H9 (cell line): Measurements from ENCODE around the gene CDH1. TPM values are rescaled to one million over a fixed set of nuclear protein-coding genes. Genes with fewer than 3 reads are reported as not detected.

Experiments
- DNase-seq: peaks from one replicate; pipeline ENCODE4 v3.0.0-alpha.2; 2017
- H2AFZ ChIP-seq: one replicate; pipeline ENCODE4 v1.6.1; 2013; ENCODE audit warnings: mild to moderate bottlenecking, low read length, control low read depth, moderate library complexity
- H2AK5ac ChIP-seq: 2 replicates; pipeline ENCODE4 v1.6.1; 2013; ENCODE audit warnings: low read length, control low read depth, mixed read lengths; ENCODE audit not compliant: insufficient read length
- H2BK120ac ChIP-seq: one replicate; pipeline ENCODE4 v1.6.1; 2013; ENCODE audit warnings: low read depth, mild to moderate bottlenecking, low read length, control low read depth, inconsistent platforms; ENCODE audit not compliant: poor library complexity, severe bottlenecking
- H2BK12ac ChIP-seq: 2 replicates; pipeline ENCODE4 v1.6.1; 2013; ENCODE audit warnings: low read length, control low read depth, mixed read lengths, low read depth; ENCODE audit not compliant: insufficient read length
- H2BK15ac ChIP-seq: 2 replicates; pipeline ENCODE4 v1.6.1; 2013; ENCODE audit warnings: low read depth, low read length, control low read depth
- H2BK20ac ChIP-seq: one replicate; pipeline ENCODE4 v1.6.1; 2013; ENCODE audit warnings: low read depth, mild to moderate bottlenecking, low read length, control low read depth, inconsistent platforms; ENCODE audit not compliant: poor library complexity, severe bottlenecking
- H2BK5ac ChIP-seq: 2 replicates; pipeline ENCODE4 v1.6.1; 2013; ENCODE audit warnings: low read length, control low read depth, mixed read lengths; ENCODE audit not compliant: insufficient read length
- H3K14ac ChIP-seq: 2 replicates; pipeline ENCODE4 v1.6.1; 2013; ENCODE audit warnings: low read length, control low read depth; ENCODE audit not compliant: insufficient read depth
- H3K18ac ChIP-seq: 2 replicates; pipeline ENCODE4 v1.6.1; 2013; ENCODE audit warnings: low read depth, mild to moderate bottlenecking, mixed read lengths, low read length, control low read depth; ENCODE audit not compliant: insufficient read length
- H3K23ac ChIP-seq: 2 replicates; pipeline ENCODE4 v1.6.1; 2013; ENCODE audit warnings: low read length, control low read depth, mixed read lengths, low read depth; ENCODE audit not compliant: insufficient read length
- H3K23me2 ChIP-seq: 2 replicates; pipeline ENCODE4 v1.6.1; 2013; ENCODE audit warnings: low read depth, mild to moderate bottlenecking, mixed read lengths, low read length, control low read depth; ENCODE audit not compliant: insufficient read length, poor library complexity, severe bottlenecking
- H3K27ac ChIP-seq: 2 replicates; pipeline ENCODE4 v1.5.1; 2013; ENCODE audit warnings: low read length, control low read depth, mixed read lengths, low read depth; ENCODE audit not compliant: insufficient read length
- H3K27me3 ChIP-seq: 2 replicates; pipeline ENCODE4 v1.6.1; 2013; ENCODE audit warnings: low read length, control low read depth, inconsistent platforms; ENCODE audit not compliant: insufficient read depth
- H3K4ac ChIP-seq: 2 replicates; pipeline ENCODE4 v1.6.1; 2013; ENCODE audit warnings: low read depth, mild to moderate bottlenecking, control low read depth, inconsistent platforms, low read length, moderate library complexity
- H3K4me1 ChIP-seq: 2 replicates; pipeline ENCODE4 v1.6.1; 2013; ENCODE audit warnings: low read length, control low read depth, inconsistent platforms; ENCODE audit not compliant: insufficient read depth
- H3K4me2 ChIP-seq: 2 replicates; pipeline ENCODE4 v1.6.1; 2013; ENCODE audit warnings: low read length, control low read depth, mixed read lengths; ENCODE audit not compliant: insufficient read length, insufficient read depth
- H3K56ac ChIP-seq: 2 replicates; pipeline ENCODE4 v1.6.1; 2013; ENCODE audit warnings: low read depth, mild to moderate bottlenecking, mixed read lengths, low read length, control low read depth; ENCODE audit not compliant: insufficient read length
- H3K79me1 ChIP-seq: 2 replicates; pipeline ENCODE4 v1.6.1; 2013; ENCODE audit warnings: low read depth, mild to moderate bottlenecking, moderate library complexity, low read length, control low read depth, inconsistent platforms; ENCODE audit not compliant: insufficient read depth, poor library complexity, severe bottlenecking
- H3K79me2 ChIP-seq: 2 replicates; pipeline ENCODE4 v1.6.1; 2013; ENCODE audit warnings: low read length, control low read depth, inconsistent platforms; ENCODE audit not compliant: insufficient read depth
- H3K9ac ChIP-seq: 2 replicates; pipeline ENCODE4 v1.6.1; 2013; ENCODE audit warnings: low read length, control low read depth, mixed read lengths; ENCODE audit not compliant: insufficient read length; ENCODE audit errors: extremely low read depth
- H3K9me3 ChIP-seq: one replicate; pipeline ENCODE4 v1.6.1; 2013; ENCODE audit warnings: low read depth, low read length, inconsistent platforms; ENCODE audit not compliant: control insufficient read depth
- H3T11ph ChIP-seq: one replicate; pipeline ENCODE4 v1.6.1; 2013; ENCODE audit warnings: mild to moderate bottlenecking, low read length, control low read depth, inconsistent platforms
- H4K20me1 ChIP-seq: one replicate; pipeline ENCODE4 v1.6.1; 2013; ENCODE audit not compliant: control insufficient read depth, insufficient read length, insufficient read depth
- H4K5ac ChIP-seq: 2 replicates; pipeline ENCODE4 v1.6.1; 2013; ENCODE audit warnings: low read depth, mild to moderate bottlenecking, mixed read lengths, low read length, control low read depth; ENCODE audit not compliant: insufficient read length
- H4K8ac ChIP-seq: replicated peaks from 2 replicates; pipeline ENCODE4 v1.6.1; 2013; ENCODE audit warnings: low read length, control low read depth, mixed read lengths, low read depth; ENCODE audit not compliant: insufficient read length
- H4K91ac ChIP-seq: 2 replicates; pipeline ENCODE4 v1.6.1; 2013; ENCODE audit warnings: low read depth, mild to moderate bottlenecking, moderate library complexity, mixed read lengths, low read length, control low read depth; ENCODE audit not compliant: insufficient read length
- H3K27ac Mint-ChIP-seq, 3 experiments: 2 replicates in 2 of 3; 3 replicates in 1 of 3; pipeline ENCODE4 v1.8.0; 2020 to 2021; ENCODE audit warnings: mixed read lengths in 3 of 3, mild to moderate bottlenecking in 1 of 3, moderate library complexity in 1 of 3
- H3K27me3 Mint-ChIP-seq: 2 replicates; pipeline ENCODE4 v1.8.0; 2021; ENCODE audit warnings: low read depth, mild to moderate bottlenecking, moderate library complexity, mixed read lengths
- H3K36me3 Mint-ChIP-seq, 3 experiments: 2 replicates in 2 of 3; 3 replicates in 1 of 3; pipeline ENCODE4 v1.8.0; 2020 to 2021; ENCODE audit warnings: low read depth in 3 of 3, mixed read lengths in 3 of 3; ENCODE audit not compliant: insufficient read depth in 1 of 3
- H3K4me1 Mint-ChIP-seq, 2 experiments: 2 replicates each; pipeline ENCODE4 v1.8.0; 2020; ENCODE audit warnings: mixed read lengths in 2 of 2
- H3K4me3 Mint-ChIP-seq, 2 experiments: 2 replicates in 1 of 2; 3 replicates in 1 of 2; pipeline ENCODE4 v1.8.0; 2020 to 2021; ENCODE audit warnings: mild to moderate bottlenecking in 2 of 2, mixed read lengths in 2 of 2, moderate library complexity in 1 of 2
- H3K9me3 Mint-ChIP-seq, 2 experiments: 2 replicates in 1 of 2; 3 replicates in 1 of 2; pipeline ENCODE4 v1.8.0; 2020; ENCODE audit warnings: mild to moderate bottlenecking in 2 of 2, mixed read lengths in 2 of 2, moderate library complexity in 1 of 2
- total RNA-seq: library from RNA; stranded (reverse); gene quantifications from 2 replicates; pipeline ENCODE4 v1.2.1, GENCODE V29; 2021
- TF ChIP-seq, protein P1 (sequence below): fragments of 200-600 bp; sonication (generic); conservative IDR thresholded peaks from 3 replicates; pipeline ENCODE4 v1.8.0; 2021; ENCODE audit warnings: antibody characterized with exemption, mild to moderate bottlenecking

Gene CDH1
- total RNA-seq, 1 experiment from 2014 or later, result 237 TPM

DNA sequence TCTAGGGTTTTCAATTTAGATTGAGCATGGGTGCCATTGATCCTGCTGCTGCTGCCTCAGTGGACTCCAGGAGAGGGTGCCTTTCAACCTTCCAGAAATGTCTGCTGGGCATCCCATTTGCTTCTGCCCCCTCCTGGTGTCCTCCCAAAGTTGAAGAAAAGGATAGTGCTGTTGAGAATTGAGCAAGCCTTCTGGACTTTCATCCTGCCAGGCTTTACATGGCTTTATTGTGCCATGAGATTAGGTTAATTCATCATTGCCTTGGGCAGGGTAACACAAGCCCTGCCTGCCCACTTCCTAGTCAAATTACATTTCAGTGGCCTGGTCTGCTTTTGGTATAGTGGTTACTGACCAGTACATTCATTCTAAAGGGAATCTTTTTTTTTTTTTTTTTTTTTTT lies 88.3 kb downstream of the CDH1 start:
- no peaks in the 10 kb centered on the region for H3K9me3 Mint-ChIP-seq
- no peak overlapping the region for H3K9ac ChIP-seq

More for the DNA sequence above, 88.3 kb downstream of the CDH1 start:
- no peak overlapping the region for H3K4ac ChIP-seq
- no peak overlapping the region for H3K27ac ChIP-seq
- H2BK12ac ChIP-seq, result no peak overlapping the region
- H4K5ac ChIP-seq, result no peak overlapping the region
- no peaks in the 10 kb centered on the region for H3K79me2 ChIP-seq
- no peak overlapping the region for H3K4me2 ChIP-seq
- no peak overlapping the region for H2AFZ ChIP-seq
- no peak overlapping the region for H2BK5ac ChIP-seq
- no peak overlapping the region for H3K4me3 Mint-ChIP-seq
- no peaks in the 10 kb centered on the region for H3K23me2 ChIP-seq
- no peaks in the 10 kb centered on the region for H3K9me3 ChIP-seq
- H2BK20ac ChIP-seq, result no peak overlapping the region
- no peak overlapping the region for H3K23ac ChIP-seq
- no peaks in the 10 kb centered on the region for H3K27me3 ChIP-seq
- no peak overlapping the region for H4K8ac ChIP-seq
- no peak overlapping the region for H3K14ac ChIP-seq
- no peak for DNase-seq
- H4K20me1 ChIP-seq, result no peaks in the 10 kb centered on the region
- no peaks in the 10 kb centered on the region for H3K79me1 ChIP-seq
- H3K4me1 ChIP-seq, result no peaks in the 10 kb centered on the region; the same call in 1 of the 2 replicates
- H3K27me3 Mint-ChIP-seq, result no peaks in the 10 kb centered on the region
- peaks cover 64 to 84% (median 78%) of the 10 kb centered on the region in 3 experiments for H3K36me3 Mint-ChIP-seq
- TF ChIP-seq, protein P1, sequence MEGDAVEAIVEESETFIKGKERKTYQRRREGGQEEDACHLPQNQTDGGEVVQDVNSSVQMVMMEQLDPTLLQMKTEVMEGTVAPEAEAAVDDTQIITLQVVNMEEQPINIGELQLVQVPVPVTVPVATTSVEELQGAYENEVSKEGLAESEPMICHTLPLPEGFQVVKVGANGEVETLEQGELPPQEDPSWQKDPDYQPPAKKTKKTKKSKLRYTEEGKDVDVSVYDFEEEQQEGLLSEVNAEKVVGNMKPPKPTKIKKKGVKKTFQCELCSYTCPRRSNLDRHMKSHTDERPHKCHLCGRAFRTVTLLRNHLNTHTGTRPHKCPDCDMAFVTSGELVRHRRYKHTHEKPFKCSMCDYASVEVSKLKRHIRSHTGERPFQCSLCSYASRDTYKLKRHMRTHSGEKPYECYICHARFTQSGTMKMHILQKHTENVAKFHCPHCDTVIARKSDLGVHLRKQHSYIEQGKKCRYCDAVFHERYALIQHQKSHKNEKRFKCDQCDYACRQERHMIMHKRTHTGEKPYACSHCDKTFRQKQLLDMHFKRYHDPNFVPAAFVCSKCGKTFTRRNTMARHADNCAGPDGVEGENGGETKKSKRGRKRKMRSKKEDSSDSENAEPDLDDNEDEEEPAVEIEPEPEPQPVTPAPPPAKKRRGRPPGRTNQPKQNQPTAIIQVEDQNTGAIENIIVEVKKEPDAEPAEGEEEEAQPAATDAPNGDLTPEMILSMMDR, result peak; percentile 35; the same call in 1 of the 3 replicates
- no peak overlapping the region for H4K91ac ChIP-seq
- no peak overlapping the region for H2BK15ac ChIP-seq
- H3K56ac ChIP-seq, result no peak overlapping the region
- H3K4me1 Mint-ChIP-seq, result peaks cover 4 to 7% of the 10 kb centered on the region in 2 experiments
- H3K18ac ChIP-seq, result no peak overlapping the region
- H3K27ac Mint-ChIP-seq, result no peak overlapping the region
- H2AK5ac ChIP-seq, result no peak overlapping the region
- no peak overlapping the region for H2BK120ac ChIP-seq
- H3T11ph ChIP-seq, result no peak overlapping the region
